H9 (cell line): ENCODE results near the gene UCMA. TPM values are rescaled to one million over a fixed set of nuclear protein-coding genes. Genes with fewer than 3 reads are reported as not detected.
A peak's percentile ranks its signal among the peaks of the same experiment; 100 is the strongest.

ENCODE experiments used
- DNase-seq: peaks from one replicate; pipeline ENCODE4 v3.0.0-alpha.2; 2017
- H2AFZ ChIP-seq: one replicate; pipeline ENCODE4 v1.6.1; 2013; ENCODE audit warnings: mild to moderate bottlenecking, low read length, control low read depth, moderate library complexity
- H2AK5ac ChIP-seq: 2 replicates; pipeline ENCODE4 v1.6.1; 2013; ENCODE audit warnings: low read length, control low read depth, mixed read lengths; ENCODE audit not compliant: insufficient read length
- H2BK120ac ChIP-seq: one replicate; pipeline ENCODE4 v1.6.1; 2013; ENCODE audit warnings: low read depth, mild to moderate bottlenecking, low read length, control low read depth, inconsistent platforms; ENCODE audit not compliant: poor library complexity, severe bottlenecking
- H2BK12ac ChIP-seq: 2 replicates; pipeline ENCODE4 v1.6.1; 2013; ENCODE audit warnings: low read length, control low read depth, mixed read lengths, low read depth; ENCODE audit not compliant: insufficient read length
- H2BK15ac ChIP-seq: 2 replicates; pipeline ENCODE4 v1.6.1; 2013; ENCODE audit warnings: low read depth, low read length, control low read depth
- H2BK20ac ChIP-seq: one replicate; pipeline ENCODE4 v1.6.1; 2013; ENCODE audit warnings: low read depth, mild to moderate bottlenecking, low read length, control low read depth, inconsistent platforms; ENCODE audit not compliant: poor library complexity, severe bottlenecking
- H2BK5ac ChIP-seq: 2 replicates; pipeline ENCODE4 v1.6.1; 2013; ENCODE audit warnings: low read length, control low read depth, mixed read lengths; ENCODE audit not compliant: insufficient read length
- H3K14ac ChIP-seq: 2 replicates; pipeline ENCODE4 v1.6.1; 2013; ENCODE audit warnings: low read length, control low read depth; ENCODE audit not compliant: insufficient read depth
- H3K18ac ChIP-seq: 2 replicates; pipeline ENCODE4 v1.6.1; 2013; ENCODE audit warnings: low read depth, mild to moderate bottlenecking, mixed read lengths, low read length, control low read depth; ENCODE audit not compliant: insufficient read length
- H3K23ac ChIP-seq: 2 replicates; pipeline ENCODE4 v1.6.1; 2013; ENCODE audit warnings: low read length, control low read depth, mixed read lengths, low read depth; ENCODE audit not compliant: insufficient read length
- H3K23me2 ChIP-seq: 2 replicates; pipeline ENCODE4 v1.6.1; 2013; ENCODE audit warnings: low read depth, mild to moderate bottlenecking, mixed read lengths, low read length, control low read depth; ENCODE audit not compliant: insufficient read length, poor library complexity, severe bottlenecking
- H3K27ac ChIP-seq: 2 replicates; pipeline ENCODE4 v1.5.1; 2013; ENCODE audit warnings: low read length, control low read depth, mixed read lengths, low read depth; ENCODE audit not compliant: insufficient read length
- H3K27me3 ChIP-seq: 2 replicates; pipeline ENCODE4 v1.6.1; 2013; ENCODE audit warnings: low read length, control low read depth, inconsistent platforms; ENCODE audit not compliant: insufficient read depth
- H3K4ac ChIP-seq: 2 replicates; pipeline ENCODE4 v1.6.1; 2013; ENCODE audit warnings: low read depth, mild to moderate bottlenecking, control low read depth, inconsistent platforms, low read length, moderate library complexity
- H3K4me1 ChIP-seq: 2 replicates; pipeline ENCODE4 v1.6.1; 2013; ENCODE audit warnings: low read length, control low read depth, inconsistent platforms; ENCODE audit not compliant: insufficient read depth
- H3K4me2 ChIP-seq: 2 replicates; pipeline ENCODE4 v1.6.1; 2013; ENCODE audit warnings: low read length, control low read depth, mixed read lengths; ENCODE audit not compliant: insufficient read length, insufficient read depth
- H3K56ac ChIP-seq: 2 replicates; pipeline ENCODE4 v1.6.1; 2013; ENCODE audit warnings: low read depth, mild to moderate bottlenecking, mixed read lengths, low read length, control low read depth; ENCODE audit not compliant: insufficient read length
- H3K79me1 ChIP-seq: 2 replicates; pipeline ENCODE4 v1.6.1; 2013; ENCODE audit warnings: low read depth, mild to moderate bottlenecking, moderate library complexity, low read length, control low read depth, inconsistent platforms; ENCODE audit not compliant: insufficient read depth, poor library complexity, severe bottlenecking
- H3K79me2 ChIP-seq: 2 replicates; pipeline ENCODE4 v1.6.1; 2013; ENCODE audit warnings: low read length, control low read depth, inconsistent platforms; ENCODE audit not compliant: insufficient read depth
- H3K9ac ChIP-seq: 2 replicates; pipeline ENCODE4 v1.6.1; 2013; ENCODE audit warnings: low read length, control low read depth, mixed read lengths; ENCODE audit not compliant: insufficient read length; ENCODE audit errors: extremely low read depth
- H3K9me3 ChIP-seq: one replicate; pipeline ENCODE4 v1.6.1; 2013; ENCODE audit warnings: low read depth, low read length, inconsistent platforms; ENCODE audit not compliant: control insufficient read depth
- H3T11ph ChIP-seq: one replicate; pipeline ENCODE4 v1.6.1; 2013; ENCODE audit warnings: mild to moderate bottlenecking, low read length, control low read depth, inconsistent platforms
- H4K20me1 ChIP-seq: one replicate; pipeline ENCODE4 v1.6.1; 2013; ENCODE audit not compliant: control insufficient read depth, insufficient read length, insufficient read depth
- H4K5ac ChIP-seq: 2 replicates; pipeline ENCODE4 v1.6.1; 2013; ENCODE audit warnings: low read depth, mild to moderate bottlenecking, mixed read lengths, low read length, control low read depth; ENCODE audit not compliant: insufficient read length
- H4K8ac ChIP-seq: replicated peaks from 2 replicates; pipeline ENCODE4 v1.6.1; 2013; ENCODE audit warnings: low read length, control low read depth, mixed read lengths, low read depth; ENCODE audit not compliant: insufficient read length
- H4K91ac ChIP-seq: 2 replicates; pipeline ENCODE4 v1.6.1; 2013; ENCODE audit warnings: low read depth, mild to moderate bottlenecking, moderate library complexity, mixed read lengths, low read length, control low read depth; ENCODE audit not compliant: insufficient read length
- H3K27ac Mint-ChIP-seq, 3 experiments: 2 replicates in 2 of 3; 3 replicates in 1 of 3; pipeline ENCODE4 v1.8.0; 2020 to 2021; ENCODE audit warnings: mixed read lengths in 3 of 3, mild to moderate bottlenecking in 1 of 3, moderate library complexity in 1 of 3
- H3K27me3 Mint-ChIP-seq: 2 replicates; pipeline ENCODE4 v1.8.0; 2021; ENCODE audit warnings: low read depth, mild to moderate bottlenecking, moderate library complexity, mixed read lengths
- H3K36me3 Mint-ChIP-seq, 3 experiments: 2 replicates in 2 of 3; 3 replicates in 1 of 3; pipeline ENCODE4 v1.8.0; 2020 to 2021; ENCODE audit warnings: low read depth in 3 of 3, mixed read lengths in 3 of 3; ENCODE audit not compliant: insufficient read depth in 1 of 3
- H3K4me1 Mint-ChIP-seq, 2 experiments: 2 replicates each; pipeline ENCODE4 v1.8.0; 2020; ENCODE audit warnings: mixed read lengths in 2 of 2
- H3K4me3 Mint-ChIP-seq, 2 experiments: 2 replicates in 1 of 2; 3 replicates in 1 of 2; pipeline ENCODE4 v1.8.0; 2020 to 2021; ENCODE audit warnings: mild to moderate bottlenecking in 2 of 2, mixed read lengths in 2 of 2, moderate library complexity in 1 of 2
- H3K9me3 Mint-ChIP-seq, 2 experiments: 2 replicates in 1 of 2; 3 replicates in 1 of 2; pipeline ENCODE4 v1.8.0; 2020; ENCODE audit warnings: mild to moderate bottlenecking in 2 of 2, mixed read lengths in 2 of 2, moderate library complexity in 1 of 2
- WGBS: extraction: QIAGEN DNeasy Blood & Tissue Kit; methylation state at CpG from one replicate; pipeline ENCODE4 v1.1.7; 2013; ENCODE audit warnings: missing lambda C conversion rate, low lambda C conversion rate, mixed read lengths; ENCODE audit not compliant: insufficient read length; ENCODE audit errors: extremely low coverage; 5-methylcytosine and 5-hydroxymethylcytosine counted together
- total RNA-seq: library from RNA; stranded (reverse); gene quantifications from 2 replicates; pipeline ENCODE4 v1.2.1, GENCODE V29; 2021
- TF ChIP-seq, protein P1 (sequence below): fragments of 200-600 bp; sonication (generic); conservative IDR thresholded peaks from 3 replicates; pipeline ENCODE4 v1.8.0; 2021; ENCODE audit warnings: antibody characterized with exemption, mild to moderate bottlenecking

The UCMA gene
- total RNA-seq, 1 experiment from 2014 or later, result not detected

DNA sequence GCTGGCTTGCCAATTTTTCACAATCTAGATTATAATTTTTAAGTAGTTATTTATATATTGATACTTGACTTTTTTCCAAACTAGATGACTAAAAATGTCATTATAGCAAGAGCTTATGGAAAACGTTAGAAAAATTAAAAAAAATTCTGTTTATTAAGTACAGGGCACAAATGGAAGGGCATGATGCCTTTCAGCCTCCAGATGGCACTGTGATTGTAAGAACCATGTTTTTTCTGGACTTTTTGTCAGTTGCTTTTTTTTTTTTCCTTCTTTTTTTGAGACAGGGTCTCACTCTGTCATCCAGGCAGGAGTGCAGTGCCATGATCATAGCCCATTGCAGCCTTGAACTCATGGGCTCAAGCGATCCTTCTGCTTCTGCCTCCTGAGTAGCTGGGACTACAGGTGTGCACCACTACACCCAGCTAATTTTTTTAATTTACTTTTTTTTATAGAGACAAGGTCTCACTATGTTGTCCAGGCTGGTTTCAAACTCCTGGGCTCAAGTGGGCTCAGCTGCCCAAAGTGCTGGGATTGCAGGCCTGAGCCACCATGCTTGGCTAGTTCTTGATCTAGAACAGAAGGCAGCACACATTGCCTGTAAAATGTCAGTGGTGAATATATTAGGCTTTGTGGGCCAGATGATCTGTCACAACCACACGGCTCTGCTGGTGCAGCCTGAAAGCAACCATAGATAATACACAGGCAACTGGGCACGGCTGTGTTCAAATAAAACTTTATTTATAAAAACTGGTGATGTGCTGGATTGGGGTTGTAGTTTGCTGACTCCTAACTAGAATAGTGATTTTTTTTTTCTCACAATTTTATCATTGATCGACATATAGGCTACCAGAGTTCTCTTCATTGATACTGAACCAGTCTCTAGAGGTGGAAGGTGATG lies 27.4 kb downstream of the UCMA start:
- Mint-ChIP-seq H3K9me3 (peaks cover 4 to 5% of the 10 kb centered on the region in 2 experiments; a peak in 3 of 5 replicates), H3K27ac (no peak overlapping the region), H3K4me1 (peaks cover 6 to 11% of the 10 kb centered on the region in 2 experiments), H3K36me3 (peaks cover 64 to 84% (median 82%) of the 10 kb centered on the region in 3 experiments), H3K27me3 (no peaks in the 10 kb centered on the region), H3K4me3 (no peak overlapping the region)
- H3K14ac ChIP-seq, result no peak overlapping the region
- WGBS, result no CpG with 5 or more reads among the region's 5 CpGs
- H2AK5ac ChIP-seq, result no peak overlapping the region
- no peaks in the 10 kb centered on the region for H3K27me3 ChIP-seq
- H4K8ac ChIP-seq, result no peak overlapping the region
- H4K20me1 ChIP-seq, result peaks cover 3% of the 10 kb centered on the region
- no peak for DNase-seq
- no peak overlapping the region for H3T11ph ChIP-seq
- no peaks in the 10 kb centered on the region for H3K79me2 ChIP-seq
- TF ChIP-seq, protein P1, sequence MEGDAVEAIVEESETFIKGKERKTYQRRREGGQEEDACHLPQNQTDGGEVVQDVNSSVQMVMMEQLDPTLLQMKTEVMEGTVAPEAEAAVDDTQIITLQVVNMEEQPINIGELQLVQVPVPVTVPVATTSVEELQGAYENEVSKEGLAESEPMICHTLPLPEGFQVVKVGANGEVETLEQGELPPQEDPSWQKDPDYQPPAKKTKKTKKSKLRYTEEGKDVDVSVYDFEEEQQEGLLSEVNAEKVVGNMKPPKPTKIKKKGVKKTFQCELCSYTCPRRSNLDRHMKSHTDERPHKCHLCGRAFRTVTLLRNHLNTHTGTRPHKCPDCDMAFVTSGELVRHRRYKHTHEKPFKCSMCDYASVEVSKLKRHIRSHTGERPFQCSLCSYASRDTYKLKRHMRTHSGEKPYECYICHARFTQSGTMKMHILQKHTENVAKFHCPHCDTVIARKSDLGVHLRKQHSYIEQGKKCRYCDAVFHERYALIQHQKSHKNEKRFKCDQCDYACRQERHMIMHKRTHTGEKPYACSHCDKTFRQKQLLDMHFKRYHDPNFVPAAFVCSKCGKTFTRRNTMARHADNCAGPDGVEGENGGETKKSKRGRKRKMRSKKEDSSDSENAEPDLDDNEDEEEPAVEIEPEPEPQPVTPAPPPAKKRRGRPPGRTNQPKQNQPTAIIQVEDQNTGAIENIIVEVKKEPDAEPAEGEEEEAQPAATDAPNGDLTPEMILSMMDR, result peak; percentile 74
- no peak overlapping the region for H4K91ac ChIP-seq
- no peak overlapping the region for H3K27ac ChIP-seq
- H3K23me2 ChIP-seq, result no peaks in the 10 kb centered on the region
- H2BK12ac ChIP-seq, result no peak overlapping the region
- no peaks in the 10 kb centered on the region for H3K79me1 ChIP-seq
- H3K9ac ChIP-seq, result no peak overlapping the region
- no peak overlapping the region for H3K4me2 ChIP-seq
- H3K4ac ChIP-seq, result no peak overlapping the region
- no peaks in the 10 kb centered on the region for H3K9me3 ChIP-seq
- no peak overlapping the region for H2BK15ac ChIP-seq
- no peak overlapping the region for H4K5ac ChIP-seq
- H2BK120ac ChIP-seq, result no peak overlapping the region
- no peak overlapping the region for H3K56ac ChIP-seq
- no peaks in the 10 kb centered on the region for H3K4me1 ChIP-seq
- no peak overlapping the region for H3K18ac ChIP-seq
- no peak overlapping the region for H2BK5ac ChIP-seq
- H3K23ac ChIP-seq, result no peak overlapping the region
- H2AFZ ChIP-seq, result no peak overlapping the region
- no peak overlapping the region for H2BK20ac ChIP-seq
